ENCODE measurements around the gene BCKDHB.

DNA sequence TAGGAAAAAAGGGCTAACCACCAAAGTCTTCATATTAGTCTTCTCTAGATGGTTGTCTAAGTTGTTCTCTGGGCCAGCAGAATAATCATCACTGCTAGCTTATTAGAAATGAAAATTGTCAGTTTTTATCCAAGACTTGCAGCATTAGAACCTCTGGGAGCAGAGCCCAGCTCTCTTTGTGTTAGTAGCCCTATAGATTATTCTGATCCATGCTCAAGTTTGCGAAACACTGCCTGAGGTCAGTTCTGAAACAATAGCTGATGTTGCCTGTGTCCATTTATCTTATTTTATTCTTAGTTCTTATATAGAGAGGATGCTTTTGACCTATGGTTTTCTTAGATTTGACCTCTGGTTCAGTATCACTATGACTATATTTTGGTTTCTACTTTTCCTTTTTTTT is 66.9 kb downstream of the BCKDHB start:
- TF ChIP-seq NR2C2 (CRISPR knock-in tag; IDR thresholded peaks at IDR 0.05), result no peak
- TF ChIP-seq, protein P1, sequence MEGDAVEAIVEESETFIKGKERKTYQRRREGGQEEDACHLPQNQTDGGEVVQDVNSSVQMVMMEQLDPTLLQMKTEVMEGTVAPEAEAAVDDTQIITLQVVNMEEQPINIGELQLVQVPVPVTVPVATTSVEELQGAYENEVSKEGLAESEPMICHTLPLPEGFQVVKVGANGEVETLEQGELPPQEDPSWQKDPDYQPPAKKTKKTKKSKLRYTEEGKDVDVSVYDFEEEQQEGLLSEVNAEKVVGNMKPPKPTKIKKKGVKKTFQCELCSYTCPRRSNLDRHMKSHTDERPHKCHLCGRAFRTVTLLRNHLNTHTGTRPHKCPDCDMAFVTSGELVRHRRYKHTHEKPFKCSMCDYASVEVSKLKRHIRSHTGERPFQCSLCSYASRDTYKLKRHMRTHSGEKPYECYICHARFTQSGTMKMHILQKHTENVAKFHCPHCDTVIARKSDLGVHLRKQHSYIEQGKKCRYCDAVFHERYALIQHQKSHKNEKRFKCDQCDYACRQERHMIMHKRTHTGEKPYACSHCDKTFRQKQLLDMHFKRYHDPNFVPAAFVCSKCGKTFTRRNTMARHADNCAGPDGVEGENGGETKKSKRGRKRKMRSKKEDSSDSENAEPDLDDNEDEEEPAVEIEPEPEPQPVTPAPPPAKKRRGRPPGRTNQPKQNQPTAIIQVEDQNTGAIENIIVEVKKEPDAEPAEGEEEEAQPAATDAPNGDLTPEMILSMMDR (IDR thresholded peaks at IDR 0.05), result no peak
- TF ChIP-seq, protein P2, sequence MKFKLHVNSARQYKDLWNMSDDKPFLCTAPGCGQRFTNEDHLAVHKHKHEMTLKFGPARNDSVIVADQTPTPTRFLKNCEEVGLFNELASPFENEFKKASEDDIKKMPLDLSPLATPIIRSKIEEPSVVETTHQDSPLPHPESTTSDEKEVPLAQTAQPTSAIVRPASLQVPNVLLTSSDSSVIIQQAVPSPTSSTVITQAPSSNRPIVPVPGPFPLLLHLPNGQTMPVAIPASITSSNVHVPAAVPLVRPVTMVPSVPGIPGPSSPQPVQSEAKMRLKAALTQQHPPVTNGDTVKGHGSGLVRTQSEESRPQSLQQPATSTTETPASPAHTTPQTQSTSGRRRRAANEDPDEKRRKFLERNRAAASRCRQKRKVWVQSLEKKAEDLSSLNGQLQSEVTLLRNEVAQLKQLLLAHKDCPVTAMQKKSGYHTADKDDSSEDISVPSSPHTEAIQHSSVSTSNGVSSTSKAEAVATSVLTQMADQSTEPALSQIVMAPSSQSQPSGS (CRISPR knock-in tag; IDR thresholded peaks at IDR 0.05; ENCODE audit: borderline replicate concordance, low read depth), result no peak
- TF ChIP-seq NR3C1 (CRISPR knock-in tag; conservative IDR thresholded peaks at IDR 0.05; ENCODE audit: low read depth), result no peak
- no peak for TF ChIP-seq ZNF138 (CRISPR knock-in tag; conservative IDR thresholded peaks at IDR 0.05)
- no peak for TF ChIP-seq TCF7 (CRISPR knock-in tag; IDR thresholded peaks at IDR 0.05; ENCODE audit: low read depth)
- TF ChIP-seq, protein P3, sequence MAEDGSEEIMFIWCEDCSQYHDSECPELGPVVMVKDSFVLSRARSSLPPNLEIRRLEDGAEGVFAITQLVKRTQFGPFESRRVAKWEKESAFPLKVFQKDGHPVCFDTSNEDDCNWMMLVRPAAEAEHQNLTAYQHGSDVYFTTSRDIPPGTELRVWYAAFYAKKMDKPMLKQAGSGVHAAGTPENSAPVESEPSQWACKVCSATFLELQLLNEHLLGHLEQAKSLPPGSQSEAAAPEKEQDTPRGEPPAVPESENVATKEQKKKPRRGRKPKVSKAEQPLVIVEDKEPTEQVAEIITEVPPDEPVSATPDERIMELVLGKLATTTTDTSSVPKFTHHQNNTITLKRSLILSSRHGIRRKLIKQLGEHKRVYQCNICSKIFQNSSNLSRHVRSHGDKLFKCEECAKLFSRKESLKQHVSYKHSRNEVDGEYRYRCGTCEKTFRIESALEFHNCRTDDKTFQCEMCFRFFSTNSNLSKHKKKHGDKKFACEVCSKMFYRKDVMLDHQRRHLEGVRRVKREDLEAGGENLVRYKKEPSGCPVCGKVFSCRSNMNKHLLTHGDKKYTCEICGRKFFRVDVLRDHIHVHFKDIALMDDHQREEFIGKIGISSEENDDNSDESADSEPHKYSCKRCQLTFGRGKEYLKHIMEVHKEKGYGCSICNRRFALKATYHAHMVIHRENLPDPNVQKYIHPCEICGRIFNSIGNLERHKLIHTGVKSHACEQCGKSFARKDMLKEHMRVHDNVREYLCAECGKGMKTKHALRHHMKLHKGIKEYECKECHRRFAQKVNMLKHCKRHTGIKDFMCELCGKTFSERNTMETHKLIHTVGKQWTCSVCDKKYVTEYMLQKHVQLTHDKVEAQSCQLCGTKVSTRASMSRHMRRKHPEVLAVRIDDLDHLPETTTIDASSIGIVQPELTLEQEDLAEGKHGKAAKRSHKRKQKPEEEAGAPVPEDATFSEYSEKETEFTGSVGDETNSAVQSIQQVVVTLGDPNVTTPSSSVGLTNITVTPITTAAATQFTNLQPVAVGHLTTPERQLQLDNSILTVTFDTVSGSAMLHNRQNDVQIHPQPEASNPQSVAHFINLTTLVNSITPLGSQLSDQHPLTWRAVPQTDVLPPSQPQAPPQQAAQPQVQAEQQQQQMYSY (CRISPR knock-in tag; IDR thresholded peaks at IDR 0.05), result no peak

Data from WTC11 (cell line).